Suprapubic skin (tissue), 3 donors: Measurements from ENCODE around the gene PXMP2.

Source experiments
- CTCF ChIP-seq, 2 donors: fragments of 200-600 bp in 1 of 2; fragments of 450-650 bp in 1 of 2; sonication (generic) in 1 of 2; IDR thresholded peaks; one replicate each; pipeline ENCODE4 v1.5.1; 2016 to 2019; ENCODE audit warnings: antibody characterized with exemption in 2 of 2, mild to moderate bottlenecking in 1 of 2, moderate library complexity in 1 of 2
- POLR2AphosphoS5 ChIP-seq, 3 donors: sonication (generic); formaldehyde crosslinking; IDR thresholded peaks; one replicate each; pipeline ENCODE4 v1.6.1; 2017; ENCODE audit warnings: antibody characterized with exemption in 3 of 3

DNA sequence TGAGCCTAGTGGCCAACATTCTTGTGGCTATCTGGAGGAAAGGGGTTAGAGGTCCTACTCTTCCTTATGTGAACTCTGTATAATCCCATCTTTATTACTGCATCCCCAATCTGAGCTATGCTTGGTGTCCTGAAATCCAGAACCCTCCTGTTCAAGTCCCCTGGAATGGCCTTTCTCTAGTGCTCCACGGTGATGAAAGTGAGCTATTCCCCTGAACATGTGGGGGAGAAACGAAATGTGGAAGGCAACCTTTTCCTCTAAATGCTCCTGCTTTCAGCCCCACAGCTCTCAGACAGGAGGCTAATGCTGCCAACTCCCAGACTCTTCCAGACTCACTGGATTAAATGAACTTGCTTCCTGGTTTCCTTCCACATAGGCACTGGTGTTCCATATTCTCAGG lies 20.8 kb downstream of the PXMP2 start:
- no peak for TF ChIP-seq CTCF (IDR thresholded peaks at IDR 0.05)
- TF ChIP-seq POLR2AphosphoS5 (IDR thresholded peaks at IDR 0.05) = no peak
